ENCODE measurements around the gene B3GNT5. TPM values are rescaled to one million over a fixed set of nuclear protein-coding genes. Genes with fewer than 3 reads are reported as not detected.

B3GNT5 gene
- total and polyA plus RNA-seq, 9 of the 15 experiments (the other 6 are each of a cell fraction or from before 2014, with no cell fraction given): 8.8 to 23.8 (median 14.4) TPM

GRCh38 chr3:183269345-183269744 lies 16.3 kb downstream of the B3GNT5 start:
- in situ Hi-C loops (cut with MboI) (no loop called here), intact Hi-C loops (cut with micrococcal nuclease) (no loop called here)
- Histone ChIP-seq H4K20me1 (replicated peaks; ENCODE audit: control insufficient read depth, insufficient read depth, low read length) (no peaks in the 10 kb centered on the region; the same call in 1 of the 2 replicates), H3K27ac (ENCODE audit: extremely low read depth, low read depth, low read length) (no peak overlapping the region), H3K4me1 (replicated peaks in 1 of 2; ENCODE audit: control insufficient read depth in 2 of 2, insufficient read depth in 2 of 2, low read length in 2 of 2) (peaks cover 0 to 4% of the 10 kb centered on the region in 2 experiments; a peak in 3 of 5 replicates), H3K4me2 (ENCODE audit: insufficient read depth, low read length) (no peak overlapping the region), H3K79me2 (ENCODE audit: control insufficient read depth, insufficient read depth, low read length) (peaks cover 24% of the 10 kb centered on the region; the same call in 2 of the 3 replicates), H3K36me3 (ENCODE audit: control insufficient read depth, insufficient read depth, low read length) (peaks cover 26% of the 10 kb centered on the region), H2AFZ (ENCODE audit: low read depth, low read length) (no peak overlapping the region), H3K9me1 (ENCODE audit: control insufficient read depth, insufficient read depth, low read length) (no peaks in the 10 kb centered on the region), H3K4me3 (no peak overlapping the region), H3K27me3 (ENCODE audit: control insufficient read depth in 2 of 2, insufficient read depth in 2 of 2, low read length in 2 of 2) (no peaks in the 10 kb centered on the region), H3K9me3 (replicated peaks; ENCODE audit: control insufficient read depth, insufficient read depth, low read depth, low read length) (no peaks in the 10 kb centered on the region), H3K9ac (ENCODE audit: insufficient read depth in 1 of 2, low read depth in 2 of 2, low read length in 2 of 2) (no peak overlapping the region)
- no peak for DNase-seq (ENCODE audit: extremely low read depth in 1 of 4, low spot score in 3 of 4)
- no peak for FAIRE-seq
- TF ChIP-seq RUNX1 (IDR thresholded peaks at IDR 0.05; ENCODE audit: low read depth) (no peak), KAT7 (CRISPR knock-in tag; IDR thresholded peaks at IDR 0.05; ENCODE audit: borderline replicate concordance) (no peak), MEF2A (IDR thresholded peaks at IDR 0.05; ENCODE audit: control insufficient read depth, low read depth, low read length) (no peak), ZNF764 (CRISPR knock-in tag; IDR thresholded peaks at IDR 0.05; ENCODE audit: low read depth) (no peak), ZNF184 (CRISPR knock-in tag; IDR thresholded peaks at IDR 0.05) (no peak), GTF2B (IDR thresholded peaks at IDR 0.05; ENCODE audit: extremely low read depth, insufficient read length) (no peak), GATA2 (CRISPR knock-in tag; IDR thresholded peaks at IDR 0.05) (no peak), COPS2 (conservative IDR thresholded peaks at IDR 0.05) (no peak), SETDB1 (IDR thresholded peaks at IDR 0.05; ENCODE audit: low read length) (no peak), KLF1 (tag; IDR thresholded peaks at IDR 0.05) (no peak), IFI16 (CRISPR knock-in tag; IDR thresholded peaks at IDR 0.05) (no peak), HIVEP1 (CRISPR knock-in tag; IDR thresholded peaks at IDR 0.05) (no peak), ZNF165 (CRISPR knock-in tag; IDR thresholded peaks at IDR 0.05; ENCODE audit: borderline replicate concordance) (no peak), HMGXB4 (CRISPR knock-in tag; IDR thresholded peaks at IDR 0.05) (no peak), ELF4 (CRISPR knock-in tag; IDR thresholded peaks at IDR 0.05) (no peak), ZFP36 (IDR thresholded peaks at IDR 0.05; ENCODE audit: low read depth, low read length, partially characterized antibody) (no peak), GMEB1 (CRISPR knock-in tag; IDR thresholded peaks at IDR 0.05) (no peak)
- no peak for ATAC-seq
- 94% methylated on average over 13 of the region's 13 CpGs for WGBS (ENCODE audit: insufficient coverage, low coverage, missing lambda C conversion rate)
- POLR2A ChIA-PET: no interaction called here
- CTCF ChIA-PET (ENCODE audit: low intra/inter-chr PET ratio): no interaction called here
- no TSS peak for BruUV-seq (replicated peaks)
